Transverse colon (tissue), 4 donors: ENCODE data around the gene OPTC. TPM values are rescaled to one million over a fixed set of nuclear protein-coding genes. Genes with fewer than 3 reads are reported as not detected.
A peak's percentile ranks its signal among the peaks of the same experiment; 100 is the strongest.

Experiments used
- DNase-seq: peaks from one replicate; pipeline ENCODE4 v3.0.0-alpha.2; 2019
- H3K27ac ChIP-seq, 4 donors: fragments of 200-600 bp; sonication (generic); 2 replicates each; pipeline ENCODE4 v1.5.1; 2016 to 2018; ENCODE audit warnings: inconsistent platforms in 4 of 4
- H3K27me3 ChIP-seq: fragments of 200-600 bp; sonication (generic); 2 replicates; pipeline ENCODE4 v1.5.1; 2017; ENCODE audit warnings: inconsistent platforms
- H3K36me3 ChIP-seq, 4 donors: fragments of 200-600 bp; sonication (generic); 2 replicates each; pipeline ENCODE4 v1.5.1; 2017 to 2019; ENCODE audit warnings: inconsistent platforms in 4 of 4
- H3K4me1 ChIP-seq, 4 donors: fragments of 200-600 bp; sonication (generic); 2 replicates each; pipeline ENCODE4 v1.5.1; 2017 to 2020; ENCODE audit warnings: inconsistent platforms in 4 of 4
- H3K4me3 ChIP-seq, 4 donors: fragments of 200-600 bp; sonication (generic); 1 replicate in 1 of 4; 2 replicates in 3 of 4; pipeline versions ENCODE4 v1.5.1 to v1.6.1; 2017 to 2019; ENCODE audit warnings: inconsistent platforms in 4 of 4
- H3K9me3 ChIP-seq, 2 donors: fragments of 200-600 bp; sonication (generic); 2 replicates each; pipeline ENCODE4 v1.5.1; 2017 to 2019; ENCODE audit warnings: inconsistent platforms in 2 of 2
- CTCF ChIP-seq, 5 experiments: fragments of 200-600 bp in 3 of 5; fragments of 450-650 bp in 2 of 5; sonication (generic) in 3 of 5; IDR thresholded peaks; 1 replicate in 2 of 5; 2 replicates in 3 of 5; pipeline ENCODE4 v1.5.1; 2016 to 2017; ENCODE audit warnings: antibody characterized with exemption in 5 of 5, inconsistent platforms in 3 of 5, mild to moderate bottlenecking in 2 of 5, moderate library complexity in 1 of 5
- EP300 ChIP-seq: sonication (generic); formaldehyde crosslinking; IDR thresholded peaks from one replicate; pipeline ENCODE4 v1.6.1; 2017; ENCODE audit warnings: antibody characterized with exemption, low read depth
- POLR2A ChIP-seq: fragments of 450-650 bp; IDR thresholded peaks from one replicate; pipeline ENCODE4 v1.6.1; 2016; ENCODE audit warnings: antibody characterized with exemption, mild to moderate bottlenecking, moderate library complexity
- POLR2AphosphoS5 ChIP-seq, 3 donors: sonication (generic); formaldehyde crosslinking; IDR thresholded peaks; one replicate each; pipeline ENCODE4 v1.6.1; 2016; ENCODE audit warnings: antibody characterized with exemption in 3 of 3
- WGBS, 2 donors: methylation state at CpG; one replicate each; pipeline ENCODE4 v1.1.5; 2018; ENCODE audit warnings: low coverage in 1 of 2; 5-methylcytosine and 5-hydroxymethylcytosine counted together
- in situ Hi-C, 4 donors: fragments of 200-750 bp; cut with MboI; loops; one replicate each; pipeline versions ENCODE4 v1.15.0 to v1.15.1; 2017; ENCODE audit warnings: low sequenced_read_pairs in 3 of 4, low pct_ligation_motif_present in 1 of 4, low pct_unique_long_range_greater_than_20kb in 1 of 4
- intact Hi-C: fragments of 100-400 bp; cut with DNase I; formaldehyde crosslinking; loops from one replicate; pipeline ENCODE4 v1.15.1; 2023; ENCODE audit warnings: low total_unique reads
- total RNA-seq, 4 donors: library from RNA; depleted of rRNA; stranded (reverse); fragments of >200 nt; gene quantifications; one replicate each; pipeline ENCODE4 v1.1.0, GENCODE V29; 2016

OPTC gene
- total RNA-seq, 4 donors from 2014 or later: not detected

GRCh38 chr1:203526572-203526971, 32.6 kb downstream of the OPTC start:
- Histone ChIP-seq H3K4me3 (no peak overlapping the region), H3K27ac (peak overlapping the region in 1 of 4 donors; percentile 14), H3K9me3 (no peaks in the 10 kb centered on the region), H3K4me1 (peaks cover 0 to 13% (median 6%) of the 10 kb centered on the region in 4 donors), H3K27me3 (no peaks in the 10 kb centered on the region), H3K36me3 (no peaks in the 10 kb centered on the region)
- no peak for DNase-seq
- in situ Hi-C loops (no loop called here), intact Hi-C loops (no loop called here)
- WGBS, 2 donors: 57 to 80% methylated on average over 1 to 6 of the region's 6 CpGs
- TF ChIP-seq POLR2AphosphoS5 (IDR thresholded peaks at IDR 0.05) (no peak), POLR2A (no peak), EP300 (no peak), CTCF (IDR thresholded peaks at IDR 0.05) (no peak)

- intact Hi-C loops: no loop called here
- no peaks in the 10 kb centered on the region for H3K27me3 ChIP-seq
- peaks cover 0 to 10% (median 4%) of the 10 kb centered on the region in 4 donors for H3K4me1 ChIP-seq
- no peak for TF ChIP-seq CTCF (IDR thresholded peaks at IDR 0.05)
- no peak for TF ChIP-seq POLR2AphosphoS5 (IDR thresholded peaks at IDR 0.05)
- TF ChIP-seq EP300: no peak
- H3K9me3 ChIP-seq: no peaks in the 10 kb centered on the region
- in situ Hi-C loops: no loop called here
- H3K27ac ChIP-seq: no peak overlapping the region
- no peak for DNase-seq
- no peak overlapping the region for H3K4me3 ChIP-seq
- no peaks in the 10 kb centered on the region for H3K36me3 ChIP-seq
Measured at GRCh38 chr1:203527013-203527412, 33.1 kb downstream of the OPTC start.

GRCh38 chr1:203528063-203528462, 34.1 kb downstream of the OPTC start:
- 89 to 95% methylated on average over 3 of the region's 3 CpGs for WGBS, 2 donors
- intact Hi-C loops (no loop called here), in situ Hi-C loops (no loop called here)
- TF ChIP-seq CTCF (IDR thresholded peaks at IDR 0.05) (no peak), POLR2A (no peak), EP300 (no peak), POLR2AphosphoS5 (IDR thresholded peaks at IDR 0.05) (no peak)
- no peak overlapping the region for H3K27ac ChIP-seq
- peaks cover 0 to 9% (median 3%) of the 10 kb centered on the region in 4 donors for H3K4me1 ChIP-seq
- no peak for DNase-seq
- H3K9me3 ChIP-seq: no peaks in the 10 kb centered on the region
- H3K4me3 ChIP-seq: no peak overlapping the region
- H3K36me3 ChIP-seq: no peaks in the 10 kb centered on the region
- no peaks in the 10 kb centered on the region for H3K27me3 ChIP-seq

- in situ Hi-C loops: no loop called here
- Histone ChIP-seq H3K27ac (no peak overlapping the region), H3K4me1 (peaks cover 0 to 9% (median 4%) of the 10 kb centered on the region in 4 donors), H3K36me3 (no peaks in the 10 kb centered on the region), H3K9me3 (no peaks in the 10 kb centered on the region), H3K27me3 (no peaks in the 10 kb centered on the region), H3K4me3 (no peak overlapping the region)
- 74 to 79% methylated on average over 3 to 6 of the region's 6 CpGs for WGBS, 2 donors
- TF ChIP-seq POLR2A (no peak), POLR2AphosphoS5 (IDR thresholded peaks at IDR 0.05) (no peak), EP300 (no peak), CTCF (IDR thresholded peaks at IDR 0.05) (no peak)
- intact Hi-C loops: no loop called here
- DNase-seq: no peak
Measured at GRCh38 chr1:203528976-203529835, 35.3 kb downstream of the OPTC start.
